ENCODE measurements around the gene CANT1. TPM values are rescaled to one million over a fixed set of nuclear protein-coding genes. Genes with fewer than 3 reads are reported as not detected.

CANT1 gene
- total RNA-seq, 2 donors from 2014 or later = 20.9 to 40.1 TPM

GRCh38 chr17:78986048-78986648, 23.4 kb downstream of the CANT1 start:
- Histone ChIP-seq H3K4me3 (peak overlapping the region; percentile 29 to 49), H3K36me3 (peaks cover 9% of the 10 kb centered on the region), H3K4me1 (peaks cover 0 to 26% of the 10 kb centered on the region in 2 donors), H3K9me3 (no peaks in the 10 kb centered on the region), H3K27ac (peak overlapping the region; percentile 79 to 80), H3K27me3 (no peaks in the 10 kb centered on the region)
- TF ChIP-seq CTCF (IDR thresholded peaks at IDR 0.05) = peak in 1 of 2 donors; percentile 62
- peak; percentile 74 for DNase-seq (ENCODE audit: low spot score)

GRCh38 chr17:78985395-78985794, 24.2 kb downstream of the CANT1 start:
- Histone ChIP-seq H3K4me3 (no peak overlapping the region), H3K9me3 (no peaks in the 10 kb centered on the region), H3K27me3 (no peaks in the 10 kb centered on the region), H3K36me3 (peaks cover 4% of the 10 kb centered on the region), H3K4me1 (peaks cover 0 to 29% of the 10 kb centered on the region in 2 donors), H3K27ac (peak overlapping the region; percentile 79 to 80)
- no peak for DNase-seq (ENCODE audit: low spot score)
- TF ChIP-seq CTCF (IDR thresholded peaks at IDR 0.05) = no peak

- Histone ChIP-seq H3K36me3 (no peaks in the 10 kb centered on the region), H3K27ac (peak overlapping the region in 1 of 2 donors; percentile 78), H3K27me3 (no peaks in the 10 kb centered on the region), H3K4me1 (peaks cover 0 to 52% of the 10 kb centered on the region in 2 donors), H3K9me3 (no peaks in the 10 kb centered on the region), H3K4me3 (no peak overlapping the region)
- TF ChIP-seq CTCF (IDR thresholded peaks at IDR 0.05) = no peak
- no peak for DNase-seq (ENCODE audit: low spot score)
Measured at GRCh38 chr17:78981010-78981888, 28.3 kb downstream of the CANT1 start.

GRCh38 chr17:78980624-78980972, 29.0 kb downstream of the CANT1 start:
- Histone ChIP-seq H3K36me3 (no peaks in the 10 kb centered on the region), H3K27ac (peak overlapping the region; percentile 78 to 84), H3K27me3 (no peaks in the 10 kb centered on the region), H3K4me1 (peaks cover 0 to 52% of the 10 kb centered on the region in 2 donors), H3K4me3 (peak overlapping the region in 1 of 2 donors; percentile 50), H3K9me3 (no peaks in the 10 kb centered on the region)
- no peak for TF ChIP-seq CTCF (IDR thresholded peaks at IDR 0.05)
- DNase-seq (ENCODE audit: low spot score) = no peak

GRCh38 chr17:78979780-78980623, 29.6 kb downstream of the CANT1 start, which contains the start of gene LGALS3BP:
TSS of gene LGALS3BP (minus strand) at chr17:78979923. CDS start at chr17:78977191, 2,732 bp downstream.
- TF ChIP-seq CTCF (IDR thresholded peaks at IDR 0.05) = no peak
- H3K27me3 ChIP-seq = no peaks in the 10 kb centered on the region
- peak within 1 kb of the TSS; percentile 78 to 84 for H3K27ac ChIP-seq
- H3K4me1 ChIP-seq = peaks cover 0 to 57% of the 10 kb centered on the region in 2 donors
- peak; percentile 72 for DNase-seq (ENCODE audit: low spot score)
- no peaks in the 10 kb centered on the region for H3K36me3 ChIP-seq
- no peaks in the 10 kb centered on the region for H3K9me3 ChIP-seq
- H3K4me3 ChIP-seq = peak within 1 kb of the TSS; percentile 32 to 50

Measured in right atrium auricular region (tissue), 2 donors.